A673 (cell line): Measurements from ENCODE around the gene NUDT8. TPM values are rescaled to one million over a fixed set of nuclear protein-coding genes. Genes with fewer than 3 reads are reported as not detected.

Experiments
- BruUV-seq: library from RNA; stranded (reverse); fragments of 400-500 nt; replicated peaks from 2 replicates; lab custom pipeline; 2021; lab: Mats Ljungman, UMichigan
- CTCF ChIA-PET: fragments of 300-600 bp; sonication (Branson Sonifier 250); formaldehyde crosslinking; loops from one replicate; lab custom pipeline; 2022; ENCODE audit warnings: antibody characterized with exemption; lab: Charles Lee
- POLR2A ChIA-PET: fragments of 300-600 bp; sonication (Branson Sonifier 250); formaldehyde crosslinking; loops from one replicate; lab custom pipeline; 2022; ENCODE audit warnings: antibody characterized with exemption; ENCODE audit not compliant: low non-redundant PET; lab: Charles Lee
- DNase-seq: peaks from one replicate; pipeline ENCODE4 v3.0.0-alpha.2; 2015; ENCODE audit warnings: low spot score
- H3K27ac ChIP-seq: fragments of 200-600 bp; sonication (generic); 2 replicates; pipeline ENCODE4 v1.5.1; 2016; ENCODE audit warnings: mixed run types, low read depth, mild to moderate bottlenecking, mixed read lengths, antibody characterized with exemption, low read length; ENCODE audit not compliant: poor library complexity, severe bottlenecking
- H3K27me3 ChIP-seq: fragments of 200-600 bp; sonication (generic); replicated peaks from 2 replicates; pipeline ENCODE4 v1.6.1; 2017; ENCODE audit warnings: mixed run types, low read depth, mild to moderate bottlenecking, mixed read lengths, antibody characterized with exemption, low read length; ENCODE audit not compliant: insufficient read depth, poor library complexity
- H3K36me3 ChIP-seq: fragments of 200-600 bp; sonication (generic); 2 replicates; pipeline ENCODE4 v1.6.1; 2016; ENCODE audit warnings: mixed run types, mild to moderate bottlenecking, mixed read lengths, antibody characterized with exemption, low read length; ENCODE audit not compliant: insufficient read depth, poor library complexity, severe bottlenecking
- H3K4me1 ChIP-seq: fragments of 200-600 bp; sonication (generic); 2 replicates; pipeline ENCODE4 v1.6.1; 2017; ENCODE audit warnings: mixed run types, mild to moderate bottlenecking, mixed read lengths, antibody characterized with exemption, low read length; ENCODE audit not compliant: insufficient read depth, poor library complexity, severe bottlenecking
- H3K4me3 ChIP-seq: fragments of 200-600 bp; sonication (generic); 2 replicates; pipeline ENCODE4 v1.5.1; 2016; ENCODE audit warnings: low read depth, mixed run types, mild to moderate bottlenecking, mixed read lengths, low read length; ENCODE audit not compliant: poor library complexity, severe bottlenecking
- H3K9me3 ChIP-seq: fragments of 200-600 bp; sonication (generic); 2 replicates; pipeline ENCODE4 v1.6.1; 2016; ENCODE audit warnings: mixed run types, low read depth, mild to moderate bottlenecking, mixed read lengths, antibody characterized with exemption, low read length; ENCODE audit not compliant: poor library complexity, severe bottlenecking
- CTCF ChIP-seq: fragments of 300-800, 200-600 bp; sonication (generic); conservative IDR thresholded peaks from 2 replicates; pipeline ENCODE4 v1.5.1; 2017; ENCODE audit warnings: low read depth, mild to moderate bottlenecking, antibody characterized with exemption, low read length, moderate library complexity, mixed read lengths
- EZH2 ChIP-seq: fragments of 200-600 bp; sonication (generic); IDR thresholded peaks from 2 replicates; pipeline ENCODE4 v1.6.1; 2017; ENCODE audit warnings: borderline replicate concordance, low read depth, mild to moderate bottlenecking, mixed read lengths, antibody characterized with exemption, low read length; ENCODE audit not compliant: poor library complexity, severe bottlenecking
- intact Hi-C: fragments of 100-400 bp; cut with micrococcal nuclease; formaldehyde crosslinking; loops from one replicate; pipeline ENCODE4 v1.10.0; 2022; ENCODE audit not compliant: unreplicated experiment
- total RNA-seq: library from RNA; stranded (reverse); gene quantifications from 2 replicates; pipeline ENCODE4 v1.2.3, GENCODE V29; 2021

NUDT8 gene
- total RNA-seq, 1 experiment from 2014 or later = 3.4 TPM

DNA sequence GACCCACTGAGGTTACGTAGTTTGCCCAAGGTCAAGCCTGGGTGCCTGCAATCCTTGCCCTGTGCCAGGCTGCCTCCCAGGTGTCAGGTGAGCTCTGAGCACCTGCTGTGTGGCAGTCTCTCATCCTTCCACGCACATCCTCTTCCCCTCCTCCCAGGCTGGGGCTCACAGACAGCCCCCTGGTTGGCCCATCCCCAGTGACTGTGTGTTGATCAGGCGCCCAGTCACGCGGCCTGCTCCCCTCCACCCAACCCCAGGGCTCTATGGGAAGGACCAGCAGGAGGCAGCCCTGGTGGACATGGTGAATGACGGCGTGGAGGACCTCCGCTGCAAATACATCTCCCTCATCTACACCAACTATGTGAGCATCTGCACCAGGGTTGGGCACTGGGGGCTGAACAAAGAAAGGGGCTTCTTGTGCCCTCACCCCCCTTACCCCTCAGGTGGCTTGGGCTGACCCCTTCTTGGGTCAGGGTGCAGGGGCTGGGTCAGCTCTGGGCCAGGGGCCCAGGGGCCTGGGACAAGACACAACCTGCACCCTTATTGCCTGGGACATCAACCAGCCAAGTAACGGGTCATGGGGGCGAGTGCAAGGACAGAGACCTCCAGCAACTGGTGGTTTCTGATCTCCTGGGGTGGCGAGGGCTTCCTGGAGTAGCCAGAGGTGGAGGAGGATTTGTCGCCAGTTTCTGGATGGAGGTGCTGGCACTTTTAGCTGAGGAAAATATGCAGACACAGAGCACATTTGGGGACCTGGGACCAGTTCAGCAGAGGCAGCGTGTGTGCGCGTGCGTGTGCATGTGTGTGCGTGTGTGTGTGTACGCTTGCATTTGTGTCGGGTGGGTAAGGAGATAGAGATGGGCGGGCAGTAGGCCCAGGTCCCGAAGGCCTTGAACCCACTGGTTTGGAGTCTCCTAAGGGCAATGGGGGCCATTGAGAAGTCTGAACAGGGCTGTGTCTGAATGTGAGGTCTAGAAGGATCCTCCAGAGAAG lies 44.6 kb downstream of the NUDT8 start:
- TF ChIP-seq EZH2 = no peak
- no peak for TF ChIP-seq CTCF
- H3K4me1 ChIP-seq = peaks cover 30% of the 10 kb centered on the region
- no peaks in the 10 kb centered on the region for H3K9me3 ChIP-seq
- peak overlapping the region; percentile 70 for H3K4me3 ChIP-seq
- DNase-seq = no peak
- intact Hi-C loops = no loop called here
- ChIA-PET CTCF (no interaction called here), POLR2A (interaction anchor here (0.5 kb wide), 1 partner anchor 1208 kb away, joined by 5 read pairs; no protein-coding TSS in a partner anchor)
- peak overlapping the region; percentile 90 for H3K27ac ChIP-seq
- peaks cover 37% of the 10 kb centered on the region for H3K36me3 ChIP-seq
- H3K27me3 ChIP-seq = no peaks in the 10 kb centered on the region
- BruUV-seq = TSS peak; percentile 44

DNA sequence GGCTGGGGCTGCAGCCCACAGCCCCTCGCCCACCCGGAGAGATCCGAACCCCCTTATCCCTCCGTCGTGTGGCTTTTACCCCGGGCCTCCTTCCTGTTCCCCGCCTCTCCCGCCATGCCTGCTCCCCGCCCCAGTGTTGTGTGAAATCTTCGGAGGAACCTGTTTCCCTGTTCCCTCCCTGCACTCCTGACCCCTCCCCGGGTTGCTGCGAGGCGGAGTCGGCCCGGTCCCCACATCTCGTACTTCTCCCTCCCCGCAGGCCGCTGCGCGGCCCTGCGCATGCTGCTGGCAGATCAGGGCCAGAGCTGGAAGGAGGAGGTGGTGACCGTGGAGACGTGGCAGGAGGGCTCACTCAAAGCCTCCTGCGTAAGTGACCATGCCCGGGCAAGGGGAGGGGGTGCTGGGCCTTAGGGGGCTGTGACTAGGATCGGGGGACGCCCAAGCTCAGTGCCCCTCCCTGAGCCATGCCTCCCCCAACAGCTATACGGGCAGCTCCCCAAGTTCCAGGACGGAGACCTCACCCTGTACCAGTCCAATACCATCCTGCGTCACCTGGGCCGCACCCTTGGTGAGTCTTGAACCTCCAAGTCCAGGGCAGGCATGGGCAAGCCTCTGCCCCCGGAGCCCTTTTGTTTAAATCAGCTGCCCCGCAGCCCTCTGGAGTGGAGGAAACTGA lies 45.4 kb downstream of the NUDT8 start:
- BruUV-seq = no TSS peak
- Histone ChIP-seq H3K36me3 (peaks cover 37% of the 10 kb centered on the region), H3K27ac (peak overlapping the region; percentile 90), H3K4me1 (peaks cover 30% of the 10 kb centered on the region), H3K27me3 (no peaks in the 10 kb centered on the region), H3K4me3 (peak overlapping the region; percentile 70), H3K9me3 (no peaks in the 10 kb centered on the region)
- intact Hi-C loops = no loop called here
- CTCF ChIA-PET = interaction anchor here (0.9 kb wide), 1 partner anchor 12 kb away, joined by 3 read pairs; no protein-coding TSS in a partner anchor
- TF ChIP-seq CTCF (no peak), EZH2 (no peak)
- DNase-seq = peak; percentile 68
- POLR2A ChIA-PET = interaction anchor here (0.7 kb wide), 1 partner anchor 43 kb away, joined by 6 read pairs; no protein-coding TSS in a partner anchor
